Sigmoid colon (tissue), 7 donors: Measurements from ENCODE around the gene CDKN2D. TPM values are rescaled to one million over a fixed set of nuclear protein-coding genes. Genes with fewer than 3 reads are reported as not detected.
"Not testable (repeated sequence)": the region's sequence is repeated elsewhere in the genome, so short reads cannot be mapped to it uniquely, and the experiment has no call there.

Experiments
- DNase-seq: peaks from one replicate; pipeline ENCODE4 v3.0.0-alpha.2; 2019
- H3K27ac ChIP-seq, 4 donors: fragments of 200-600 bp; sonication (generic); one replicate each; pipeline ENCODE4 v1.5.1; 2016 to 2019; ENCODE audit warnings: mild to moderate bottlenecking in 1 of 4
- H3K27me3 ChIP-seq, 3 donors: fragments of 200-600 bp; sonication (generic); one replicate each; pipeline ENCODE4 v1.5.1; 2019; ENCODE audit warnings: mild to moderate bottlenecking in 1 of 3
- H3K36me3 ChIP-seq, 4 donors: fragments of 200-600 bp; sonication (generic); one replicate each; pipeline ENCODE4 v1.5.1; 2016 to 2019
- H3K4me1 ChIP-seq, 4 donors: fragments of 200-600 bp; sonication (generic); one replicate each; pipeline ENCODE4 v1.5.1; 2017 to 2019
- H3K4me3 ChIP-seq, 4 donors: fragments of 200-600 bp; sonication (generic); one replicate each; pipeline ENCODE4 v1.5.1; 2017 to 2019; ENCODE audit warnings: mild to moderate bottlenecking in 2 of 4, moderate library complexity in 1 of 4
- H3K9me3 ChIP-seq, 4 donors: fragments of 200-600 bp in 3 of 4; sonication (generic) in 3 of 4; one replicate each; pipeline versions ENCODE4 v1.5.1 to v1.6.1; 2013 to 2019
- CTCF ChIP-seq, 4 experiments: fragments of 450-650 bp in 3 of 4; fragments of 200-600 bp in 1 of 4; IDR thresholded peaks; one replicate each; pipeline ENCODE4 v1.5.1; 2016 to 2019; ENCODE audit warnings: antibody characterized with exemption in 4 of 4, mild to moderate bottlenecking in 3 of 4, moderate library complexity in 2 of 4
- EP300 ChIP-seq, 4 donors: sonication (generic); formaldehyde crosslinking; IDR thresholded peaks; one replicate each; pipeline ENCODE4 v1.6.1; 2017; ENCODE audit warnings: antibody characterized with exemption in 4 of 4
- POLR2A ChIP-seq, 2 donors: fragments of 450-650 bp; IDR thresholded peaks; one replicate each; pipeline ENCODE4 v1.6.1; 2016; ENCODE audit warnings: antibody characterized with exemption in 2 of 2, mild to moderate bottlenecking in 2 of 2, moderate library complexity in 2 of 2
- POLR2AphosphoS5 ChIP-seq, 4 donors: sonication (generic); formaldehyde crosslinking; IDR thresholded peaks; one replicate each; pipeline ENCODE4 v1.6.1; 2017; ENCODE audit warnings: antibody characterized with exemption in 4 of 4
- WGBS, 2 donors: extraction: QIAGEN DNeasy Blood & Tissue Kit; methylation state at CpG; one replicate each; pipeline ENCODE4 v1.1.7; 2013; 5-methylcytosine and 5-hydroxymethylcytosine counted together
- intact Hi-C: fragments of 100-400 bp; cut with DNase I; formaldehyde crosslinking; loops from one replicate; pipeline ENCODE4 v1.15.1; 2023
- polyA plus RNA-seq, 3 donors: library from polyadenylated mRNA; stranded (reverse); fragments of 200-250 nt; gene quantifications; one replicate each; pipeline ENCODE4 v1.2.3, GENCODE V29; 2013
- total RNA-seq, 4 donors: library from RNA; depleted of rRNA; stranded (reverse); fragments of >200 nt; gene quantifications; one replicate each; pipeline ENCODE4 v1.1.0, GENCODE V29; 2016
- donor health status: healthy with polysubstance abuse.
- donor health status: Bipolar disorder and iron deficiency.
- donor health status: healthy.

CDKN2D gene
- total and polyA plus RNA-seq, 7 donors, result 7.5 to 28.2 (median 14.9) TPM

- WGBS, 2 donors, result 37 to 60% methylated on average over 23 of the region's 23 CpGs
- Histone ChIP-seq H3K9me3 (no peaks in the 10 kb centered on the region), H3K4me3 (peak overlapping the region; percentile 74 to 97 (median 90)), H3K27me3 (no peaks in the 10 kb centered on the region), H3K36me3 (peaks cover 7 to 34% (median 19%) of the 10 kb centered on the region in 4 donors), H3K4me1 (peaks cover 0 to 24% (median 21%) of the 10 kb centered on the region in 4 donors), H3K27ac (peak overlapping the region; percentile 87 to 95 (median 88))
- intact Hi-C loops, result loop anchor here (5.0 kb wide), 1 partner anchor 43 kb away; the partner anchor contains the start of gene KEAP1
- TF ChIP-seq POLR2A (IDR thresholded peaks at IDR 0.05) (no peak), CTCF (IDR thresholded peaks at IDR 0.05) (no peak), EP300 (IDR thresholded peaks at IDR 0.05) (no peak), POLR2AphosphoS5 (IDR thresholded peaks at IDR 0.05) (no peak)
- DNase-seq, result no peak
Measured at GRCh38 chr19:10544753-10545251, 24.0 kb downstream of the CDKN2D start.

DNA sequence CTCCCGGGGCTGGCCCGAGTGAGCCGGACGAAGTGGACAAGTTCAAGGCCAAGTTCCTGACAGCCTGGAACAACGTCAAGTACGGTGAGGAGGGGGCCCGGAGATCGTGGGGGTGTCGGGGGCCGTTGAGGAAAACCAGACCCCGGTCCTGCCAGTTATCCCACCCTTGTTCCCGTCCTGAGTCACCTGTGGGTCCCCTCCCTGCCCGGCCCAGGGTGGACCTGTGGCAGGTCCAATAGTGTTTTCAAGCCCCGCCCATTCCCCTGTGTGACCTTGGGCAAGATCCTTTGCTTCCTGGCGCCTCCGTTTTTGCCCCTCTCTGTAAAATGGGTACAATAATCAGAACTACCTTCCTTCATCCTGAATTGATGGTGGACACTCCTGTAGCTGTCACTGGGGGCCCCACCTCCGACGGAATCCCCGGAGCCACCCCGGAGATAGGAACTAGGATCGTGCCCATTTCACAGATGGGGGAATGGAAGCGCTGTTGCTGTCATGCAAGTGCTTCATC lies 24.5 kb downstream of the CDKN2D start:
- TF ChIP-seq EP300 (IDR thresholded peaks at IDR 0.05) (no peak), POLR2AphosphoS5 (IDR thresholded peaks at IDR 0.05) (no peak), CTCF (IDR thresholded peaks at IDR 0.05) (no peak), POLR2A (IDR thresholded peaks at IDR 0.05) (no peak)
- Histone ChIP-seq H3K4me3 (peak overlapping the region; percentile 74 to 97 (median 90)), H3K27ac (peak overlapping the region; percentile 87 to 95 (median 88)), H3K9me3 (no peaks in the 10 kb centered on the region), H3K36me3 (peaks cover 6 to 29% (median 14%) of the 10 kb centered on the region in 4 donors), H3K4me1 (peaks cover 0 to 24% (median 21%) of the 10 kb centered on the region in 4 donors), H3K27me3 (no peaks in the 10 kb centered on the region)
- intact Hi-C loops, result loop anchor here (5.0 kb wide), 1 partner anchor 42 kb away; the partner anchor contains the start of gene KEAP1
- no peak for DNase-seq
- WGBS, 2 donors, result 13 to 22% methylated on average over 22 of the region's 22 CpGs

DNA sequence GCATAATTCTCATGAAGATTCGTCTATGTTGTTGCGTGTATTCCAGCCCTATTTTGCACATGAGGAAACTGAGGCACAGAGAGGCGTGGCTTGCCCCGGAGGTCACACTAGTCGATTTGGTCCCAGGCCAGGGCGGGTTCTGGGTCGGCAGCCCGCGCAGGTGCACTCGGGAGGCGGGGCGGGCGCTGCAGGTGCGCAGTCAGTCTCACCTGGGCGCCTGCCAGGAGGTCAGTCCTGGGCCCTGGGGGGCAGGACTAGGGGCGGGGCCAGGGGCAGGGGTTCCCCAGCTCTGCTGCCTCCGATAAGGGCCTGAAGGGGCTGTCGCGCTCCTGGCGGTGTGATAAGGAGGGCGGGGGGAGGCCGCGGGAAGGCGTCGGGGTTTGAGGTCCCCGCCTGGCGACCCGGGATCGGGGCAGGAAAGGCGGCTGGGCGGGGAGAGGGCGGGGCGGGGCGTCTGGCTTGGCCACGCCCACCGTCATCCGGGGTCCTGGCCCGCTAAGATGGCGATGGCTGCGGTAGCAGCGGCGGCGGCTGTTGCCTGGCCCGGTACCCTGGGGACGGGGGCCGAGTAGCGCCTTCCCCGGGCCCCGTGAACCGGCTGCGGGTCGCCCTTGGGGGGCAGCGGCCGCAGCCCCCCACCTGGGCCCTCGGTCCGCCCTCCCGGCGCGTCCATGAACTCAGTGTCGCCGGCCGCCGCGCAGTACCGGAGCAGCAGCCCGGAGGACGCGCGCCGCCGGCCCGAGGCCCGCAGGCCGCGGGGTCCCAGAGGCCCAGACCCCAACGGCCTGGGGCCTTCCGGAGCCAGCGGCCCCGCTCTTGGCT lies 25.1 kb downstream of the CDKN2D start, which contains the start of gene ATG4D:
TSS of gene ATG4D (plus strand) at position 485 of the 822 bp plus-strand sequence. CDS start at position 672, 187 bp downstream.
- peaks cover 0 to 24% (median 21%) of the 10 kb centered on the region in 4 donors for H3K4me1 ChIP-seq
- peak within 1 kb of the TSS; percentile 87 to 95 (median 88) for H3K27ac ChIP-seq
- DNase-seq, result peak; percentile 85
- peaks cover under 1 to 23% (median 8%) of the 10 kb centered on the region in 4 donors for H3K36me3 ChIP-seq
- WGBS, 2 donors, result 1% methylated on average over 79 of the region's 79 CpGs
- TF ChIP-seq EP300 (IDR thresholded peaks at IDR 0.05) (no peak), POLR2A (IDR thresholded peaks at IDR 0.05) (peak; percentile 50 to 70), CTCF (IDR thresholded peaks at IDR 0.05) (no peak), POLR2AphosphoS5 (IDR thresholded peaks at IDR 0.05) (peak; percentile 78 to 95 (median 90))
- H3K9me3 ChIP-seq, result no peaks in the 10 kb centered on the region
- H3K4me3 ChIP-seq, result peak within 1 kb of the TSS; percentile 74 to 97 (median 90)
- H3K27me3 ChIP-seq, result no peaks in the 10 kb centered on the region
- intact Hi-C loops, result loop anchor here (2.0 to 5.0 kb wide), 2 partner anchors 25 to 41 kb away; partner anchors contain the start of genes CDKN2D and KEAP1

GRCh38 chr19:10543059-10543419 lies 25.7 kb downstream of the CDKN2D start:
- H3K27me3 ChIP-seq, result peaks cover 0 to 4% (median 0%) of the 10 kb centered on the region in 3 donors
- H3K9me3 ChIP-seq, result no peaks in the 10 kb centered on the region
- no peak for DNase-seq
- intact Hi-C loops, result loop anchor here (2.0 to 5.0 kb wide), 2 partner anchors 26 to 41 kb away; partner anchors contain the start of genes CDKN2D and KEAP1
- no peak for TF ChIP-seq EP300 (IDR thresholded peaks at IDR 0.05)
- no peak for TF ChIP-seq POLR2A (IDR thresholded peaks at IDR 0.05)
- no peak for TF ChIP-seq POLR2AphosphoS5 (IDR thresholded peaks at IDR 0.05)
- TF ChIP-seq CTCF (IDR thresholded peaks at IDR 0.05), result no peak
- peaks cover 0 to 17% (median 6%) of the 10 kb centered on the region in 4 donors for H3K36me3 ChIP-seq
- peaks cover 0 to 24% (median 21%) of the 10 kb centered on the region in 4 donors for H3K4me1 ChIP-seq
- peak overlapping the region; percentile 74 to 97 (median 90) for H3K4me3 ChIP-seq
- WGBS, 2 donors, result 47 to 57% methylated on average over 8 of the region's 8 CpGs
- peak overlapping the region; percentile 87 to 95 (median 88) for H3K27ac ChIP-seq

DNA sequence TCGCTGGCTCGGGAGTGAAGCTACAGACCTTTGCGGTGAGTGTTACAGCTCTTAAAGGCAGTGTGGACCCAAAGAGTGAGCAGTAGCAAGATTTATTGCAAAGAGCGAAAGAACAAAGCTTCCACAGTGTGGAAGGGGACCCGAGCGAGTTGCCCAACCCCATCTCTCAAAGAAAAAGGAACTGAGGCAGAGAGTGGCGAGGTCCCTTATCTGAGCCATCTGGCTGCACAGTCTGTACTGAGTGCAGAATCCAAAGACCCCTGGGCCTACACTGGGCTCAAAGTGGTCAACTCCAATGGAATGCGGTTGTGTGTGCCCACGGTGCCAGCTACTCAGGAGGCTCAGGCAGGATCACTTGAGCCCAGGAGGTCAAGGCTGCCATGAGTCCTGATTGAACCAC lies 29.8 kb downstream of the CDKN2D start:
- H3K36me3 ChIP-seq, H3K4me1 ChIP-seq, DNase-seq, H3K9me3 ChIP-seq, H3K27me3 ChIP-seq, H3K4me3 ChIP-seq, intact Hi-C loops, H3K27ac ChIP-seq: not testable (repeated sequence)
- WGBS, 2 donors, result 51 to 74% methylated on average over 9 of the region's 9 CpGs
